SU-DHL-6 (cell line): ENCODE results near the gene UBE2F.

Experiments used
- H2AFZ ChIP-seq: fragments of 200-600 bp; sonication (generic); 2 replicates; pipeline ENCODE4 v1.6.1; 2014; ENCODE audit warnings: low read depth, mild to moderate bottlenecking, moderate library complexity, mixed read lengths, antibody characterized with exemption, low read length; ENCODE audit not compliant: severe bottlenecking
- H3F3A ChIP-seq: fragments of 200-600 bp; shearing (Covaris generic); 2 replicates; pipeline ENCODE4 v1.6.0; 2016; ENCODE audit warnings: antibody characterized with exemption, mild to moderate bottlenecking; ENCODE audit not compliant: insufficient read depth
- H3K27ac ChIP-seq: fragments of 200-600 bp; sonication (generic); 2 replicates; pipeline ENCODE4 v1.5.1; 2016; ENCODE audit warnings: low read depth, mild to moderate bottlenecking, low read length, moderate library complexity, mixed read lengths
- H3K27me3 ChIP-seq: fragments of 200-600 bp; sonication (generic), shearing (Covaris generic); 2 replicates; pipeline ENCODE4 v1.6.0; 2014; ENCODE audit warnings: mild to moderate bottlenecking, low read length
- H3K36me3 ChIP-seq: fragments of 200-600 bp; sonication (generic); 2 replicates; pipeline ENCODE4 v1.6.1; 2014; ENCODE audit warnings: mild to moderate bottlenecking, low read length, mixed read lengths
- H3K4me2 ChIP-seq: fragments of 300-600, 200-600 bp; shearing (Covaris generic), sonication (generic); 2 replicates; pipeline ENCODE4 v1.6.0; 2014; ENCODE audit warnings: low read length, low read depth, mild to moderate bottlenecking; ENCODE audit not compliant: poor library complexity, severe bottlenecking
- H3K4me3 ChIP-seq: fragments of 200-600 bp; sonication (generic); 2 replicates; pipeline ENCODE4 v1.5.1; 2014; ENCODE audit warnings: antibody characterized with exemption, low read length, mild to moderate bottlenecking, mixed read lengths; ENCODE audit not compliant: insufficient read depth, poor library complexity, severe bottlenecking
- H3K79me2 ChIP-seq: fragments of 200-600 bp; sonication (generic); 2 replicates; pipeline ENCODE4 v1.6.1; 2014; ENCODE audit warnings: mild to moderate bottlenecking, low read length, moderate library complexity; ENCODE audit not compliant: insufficient read depth
- H3K9ac ChIP-seq: fragments of 200-600 bp; sonication (generic); 2 replicates; pipeline ENCODE4 v1.7.0; 2014; ENCODE audit warnings: mild to moderate bottlenecking, low read length
- H3K9me2 ChIP-seq: fragments of 200-600 bp; sonication (generic); replicated peaks from 2 replicates; pipeline ENCODE4 v1.6.1; 2014; ENCODE audit warnings: low read length; ENCODE audit not compliant: insufficient read depth
- H3K9me3 ChIP-seq: fragments of 200-600 bp; sonication (generic); 2 replicates; pipeline ENCODE4 v1.6.1; 2014; ENCODE audit warnings: low read length, mixed read lengths; ENCODE audit not compliant: insufficient read depth
- H4K20me1 ChIP-seq: fragments of 200-600 bp; sonication (generic); 2 replicates; pipeline ENCODE4 v1.6.1; 2014; ENCODE audit warnings: low read depth, mild to moderate bottlenecking, antibody characterized with exemption, low read length, moderate library complexity, mixed read lengths
- EZH2phosphoT487 ChIP-seq: fragments of 200-600 bp; sonication (generic), shearing (Covaris generic); conservative IDR thresholded peaks from 2 replicates; pipeline ENCODE4 v1.6.1; 2018; ENCODE audit warnings: mild to moderate bottlenecking, antibody characterized with exemption, low read length, moderate library complexity, mixed read lengths
- TF ChIP-seq, protein P1 (sequence below): fragments of 200-600 bp; sonication (generic); IDR thresholded peaks from one replicate; pipeline ENCODE4 v1.5.1; 2017; ENCODE audit warnings: antibody characterized with exemption, mild to moderate bottlenecking, low read length, moderate library complexity; ENCODE audit not compliant: insufficient read depth, poor library complexity, severe bottlenecking

The UBE2F gene

DNA sequence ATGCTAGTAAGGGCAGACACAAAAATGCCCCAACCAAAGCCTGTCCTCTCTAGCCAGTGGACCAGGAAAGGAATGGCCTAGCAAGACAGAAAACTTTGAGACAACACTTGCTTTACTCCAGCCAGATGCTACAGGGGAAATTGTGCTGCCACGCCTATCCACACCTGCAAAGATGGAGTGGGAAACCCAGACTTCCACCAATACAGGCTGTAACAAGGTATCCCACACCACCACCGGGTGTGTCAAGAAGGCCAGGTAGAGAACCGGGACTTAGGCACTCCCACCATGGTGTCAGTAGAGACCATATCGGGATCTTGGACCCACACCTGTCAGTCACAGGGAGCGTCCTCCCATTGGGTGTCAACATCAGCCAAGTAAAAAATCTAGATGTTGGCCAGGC, 117.1 kb downstream of the UBE2F start:
- H3F3A ChIP-seq = 0 out of 2 replicates have a peak, but pooled peaks cover 4% of the 10 kb centered on the region
- H3K79me2 ChIP-seq = no peaks in the 10 kb centered on the region
- no peak for TF ChIP-seq EZH2phosphoT487
- TF ChIP-seq, protein P1, sequence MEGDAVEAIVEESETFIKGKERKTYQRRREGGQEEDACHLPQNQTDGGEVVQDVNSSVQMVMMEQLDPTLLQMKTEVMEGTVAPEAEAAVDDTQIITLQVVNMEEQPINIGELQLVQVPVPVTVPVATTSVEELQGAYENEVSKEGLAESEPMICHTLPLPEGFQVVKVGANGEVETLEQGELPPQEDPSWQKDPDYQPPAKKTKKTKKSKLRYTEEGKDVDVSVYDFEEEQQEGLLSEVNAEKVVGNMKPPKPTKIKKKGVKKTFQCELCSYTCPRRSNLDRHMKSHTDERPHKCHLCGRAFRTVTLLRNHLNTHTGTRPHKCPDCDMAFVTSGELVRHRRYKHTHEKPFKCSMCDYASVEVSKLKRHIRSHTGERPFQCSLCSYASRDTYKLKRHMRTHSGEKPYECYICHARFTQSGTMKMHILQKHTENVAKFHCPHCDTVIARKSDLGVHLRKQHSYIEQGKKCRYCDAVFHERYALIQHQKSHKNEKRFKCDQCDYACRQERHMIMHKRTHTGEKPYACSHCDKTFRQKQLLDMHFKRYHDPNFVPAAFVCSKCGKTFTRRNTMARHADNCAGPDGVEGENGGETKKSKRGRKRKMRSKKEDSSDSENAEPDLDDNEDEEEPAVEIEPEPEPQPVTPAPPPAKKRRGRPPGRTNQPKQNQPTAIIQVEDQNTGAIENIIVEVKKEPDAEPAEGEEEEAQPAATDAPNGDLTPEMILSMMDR = no peak
- H3K4me2 ChIP-seq = no peak overlapping the region
- H3K9me3 ChIP-seq = no peaks in the 10 kb centered on the region
- H3K27ac ChIP-seq = no peak overlapping the region
- H4K20me1 ChIP-seq = no peaks in the 10 kb centered on the region
- H3K9me2 ChIP-seq = no peaks in the 10 kb centered on the region
- no peaks in the 10 kb centered on the region for H3K27me3 ChIP-seq
- no peak overlapping the region for H3K4me3 ChIP-seq
- no peak overlapping the region for H2AFZ ChIP-seq
- H3K36me3 ChIP-seq = no peaks in the 10 kb centered on the region; the same call in 1 of the 2 replicates
- H3K9ac ChIP-seq = no peak overlapping the region

DNA sequence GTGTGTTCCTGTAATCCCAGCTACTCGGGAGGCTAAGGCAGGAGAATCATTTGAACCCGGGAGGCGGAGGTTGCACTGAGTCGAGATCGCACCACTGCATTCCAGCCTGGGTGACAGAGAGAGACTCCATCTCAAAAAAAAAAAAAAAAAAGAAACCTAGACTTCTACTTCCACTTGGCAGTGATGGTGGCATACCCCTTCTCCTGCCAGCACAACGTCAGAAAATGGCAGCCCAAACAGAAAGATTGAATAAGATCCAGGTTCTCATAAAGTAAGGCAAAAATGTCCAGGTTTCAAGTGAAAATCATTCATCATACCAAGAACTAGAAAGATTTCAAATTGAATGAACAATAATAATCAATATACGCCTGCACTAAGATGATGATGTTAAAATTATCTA, 117.9 kb downstream of the UBE2F start:
- H4K20me1 ChIP-seq = no peaks in the 10 kb centered on the region

DNA sequence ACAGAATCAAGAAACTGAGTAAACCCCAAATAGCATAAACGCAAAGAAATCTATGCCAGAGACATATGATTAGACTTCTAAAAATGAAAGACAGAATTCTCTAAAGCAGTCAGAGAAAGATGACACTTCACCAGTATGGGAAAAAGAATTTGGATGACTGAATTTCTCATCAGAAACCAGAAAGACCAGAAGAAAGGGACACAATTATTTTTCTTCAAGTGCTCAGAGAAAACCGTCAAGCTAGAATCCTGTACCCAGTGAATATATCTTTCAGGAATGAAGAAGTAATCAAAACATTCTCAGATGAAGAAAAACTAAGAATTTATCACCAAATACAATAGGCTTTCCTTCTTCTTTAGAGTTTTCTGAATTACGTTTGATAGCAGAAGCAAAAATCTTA, 119.1 kb downstream of the UBE2F start:
- TF ChIP-seq EZH2phosphoT487 = no peak
- TF ChIP-seq, protein P1 = no peak
- no peaks in the 10 kb centered on the region for H3K27me3 ChIP-seq
- H3K9ac ChIP-seq = no peak overlapping the region
- no peak overlapping the region for H3K4me3 ChIP-seq
- H3K27ac ChIP-seq = no peak overlapping the region
- H3K4me2 ChIP-seq = no peak overlapping the region
- H3K9me2 ChIP-seq = no peaks in the 10 kb centered on the region
- H3K79me2 ChIP-seq = no peaks in the 10 kb centered on the region
- H3F3A ChIP-seq = 0 out of 2 replicates have a peak, but pooled peaks cover 4% of the 10 kb centered on the region
- H3K9me3 ChIP-seq = no peaks in the 10 kb centered on the region
- no peak overlapping the region for H2AFZ ChIP-seq
- H3K36me3 ChIP-seq = no peaks in the 10 kb centered on the region
- H4K20me1 ChIP-seq = no peaks in the 10 kb centered on the region

More for the DNA sequence above, 117.9 kb downstream of the UBE2F start:
- Histone ChIP-seq H3K9me2 (no peaks in the 10 kb centered on the region), H3K79me2 (no peaks in the 10 kb centered on the region), H3K4me3 (no peak overlapping the region), H3K27ac (no peak overlapping the region), H3K9ac (no peak overlapping the region), H3F3A (0 out of 2 replicates have a peak, but pooled peaks cover 4% of the 10 kb centered on the region), H3K9me3 (no peaks in the 10 kb centered on the region), H2AFZ (no peak overlapping the region), H3K36me3 (no peaks in the 10 kb centered on the region; the same call in 1 of the 2 replicates), H3K27me3 (no peaks in the 10 kb centered on the region), H3K4me2 (no peak overlapping the region)
- TF ChIP-seq, protein P1 = no peak
- TF ChIP-seq EZH2phosphoT487 = no peak
